HCT116 (cell line): ENCODE results near the gene PRKG2.

Source experiments
- CBX3 ChIP-seq: IDR thresholded peaks from 2 replicates; pipeline ENCODE4 v1.6.1; 2012; ENCODE audit warnings: low read depth
- CEBPB ChIP-seq: IDR thresholded peaks from 2 replicates; pipeline ENCODE4 v1.6.1; 2012; ENCODE audit warnings: low read depth
- CTCF ChIP-seq, 3 experiments: fragments of 200-600 bp in 1 of 3; sonication (generic) in 1 of 3; IDR thresholded peaks in 2 of 3; conservative IDR thresholded peaks in 1 of 3; 2 replicates each; pipeline ENCODE4 v1.5.1; 2012 to 2017; ENCODE audit warnings: low read depth in 2 of 3, low read length in 2 of 3, antibody characterized with exemption in 1 of 3, borderline replicate concordance in 1 of 3, control low read depth in 1 of 3, mild to moderate bottlenecking in 1 of 3, mixed read lengths in 1 of 3, mixed run types in 1 of 3, moderate library complexity in 1 of 3; ENCODE audit not compliant: insufficient read depth in 1 of 3
- POLR2A ChIP-seq: IDR thresholded peaks from 2 replicates; pipeline ENCODE4 v1.7.0; 2011; ENCODE audit warnings: borderline replicate concordance; ENCODE audit not compliant: insufficient read depth, insufficient read length; ENCODE audit errors: extremely low read depth
- POLR2AphosphoS5 ChIP-seq: IDR thresholded peaks from 2 replicates; pipeline ENCODE4 v1.6.1; 2011; ENCODE audit warnings: mild to moderate bottlenecking, low read depth, low read length, moderate library complexity
- REST ChIP-seq: IDR thresholded peaks from 2 replicates; pipeline ENCODE4 v1.6.1; 2012; ENCODE audit warnings: low read depth

DNA sequence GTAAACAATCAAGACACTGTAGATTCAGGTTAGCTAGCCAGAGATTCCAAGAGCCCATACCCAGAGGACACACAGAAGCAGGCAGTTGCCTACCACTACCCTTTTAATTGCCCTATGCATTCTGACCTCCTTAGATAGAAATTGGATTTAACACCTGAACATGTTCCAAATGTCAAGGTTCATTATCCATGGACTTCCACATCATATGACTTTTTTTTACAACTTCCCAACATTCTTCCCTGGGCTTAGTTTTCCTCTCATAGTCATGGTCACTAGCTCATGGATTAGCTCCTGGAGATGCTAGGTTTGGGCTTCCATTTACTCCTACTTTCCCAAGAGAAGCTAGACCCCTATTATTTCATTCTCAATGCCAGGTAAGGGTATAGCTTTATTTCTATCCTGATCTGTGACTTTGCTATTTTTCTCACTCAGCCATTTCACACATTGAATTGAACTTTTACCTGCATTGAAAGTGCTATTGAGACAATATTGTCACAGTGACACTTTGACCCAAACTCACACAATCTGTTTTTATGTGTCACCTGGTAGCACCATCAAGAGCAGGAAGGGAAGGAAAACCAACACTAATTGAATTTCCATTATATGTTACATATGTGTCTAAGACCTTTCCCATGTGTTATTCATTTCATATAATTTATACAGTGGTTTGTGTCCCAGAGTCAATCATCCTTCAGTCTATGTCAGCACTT lies 44.0 kb upstream of the PRKG2 start:
- no peak for TF ChIP-seq REST
- no peak for TF ChIP-seq CTCF (IDR thresholded peaks at IDR 0.05 in 2 of 3, conservative IDR thresholded peaks at IDR 0.05 in 1 of 3; ENCODE audit: borderline replicate concordance in 1 of 3, insufficient read depth in 1 of 3, low read depth in 2 of 3, low read length in 2 of 3)
- TF ChIP-seq POLR2A, result no peak
- TF ChIP-seq POLR2AphosphoS5, result no peak
- no peak for TF ChIP-seq CBX3
- TF ChIP-seq CEBPB, result no peak
